ENCODE results near the gene C3orf22.

Gene C3orf22

GRCh38 chr3:126581569-126581968 lies 22.8 kb upstream of the C3orf22 start:
- H3K4me3 ChIP-seq (ENCODE audit: low read depth, low read length): no peak overlapping the region
- ChIA-PET CTCF (interaction anchor here (0.6 kb wide), 1 partner anchor 336 kb away, joined by 3 read pairs; no protein-coding TSS in a partner anchor), POLR2A (no interaction called here)
- H3K4me1 ChIP-seq (ENCODE audit: control insufficient read depth, insufficient read depth, low read length): no peaks in the 10 kb centered on the region
- H3K27ac ChIP-seq (ENCODE audit: extremely low read depth, low read depth, low read length): no peak overlapping the region
- no peaks in the 10 kb centered on the region for H3K36me3 ChIP-seq (ENCODE audit: control insufficient read depth in 2 of 2, insufficient read depth in 1 of 2, low read length in 2 of 2)
- TF ChIP-seq ZNF558 (tag by site-specific recombination; IDR thresholded peaks at IDR 0.05) (peak; percentile 95), ZNF544 (tag by site-specific recombination; IDR thresholded peaks at IDR 0.05) (no peak), ZNF561 (tag by site-specific recombination; IDR thresholded peaks at IDR 0.05; ENCODE audit: borderline replicate concordance) (no peak)
- H3K9me3 ChIP-seq (ENCODE audit: control insufficient read depth, insufficient read depth, low read depth, low read length): no peaks in the 10 kb centered on the region

- Histone ChIP-seq H3K4me1 (ENCODE audit: control insufficient read depth, insufficient read depth, low read length) (no peaks in the 10 kb centered on the region), H3K4me3 (ENCODE audit: low read depth, low read length) (no peak overlapping the region), H3K9me3 (ENCODE audit: control insufficient read depth, insufficient read depth, low read depth, low read length) (no peaks in the 10 kb centered on the region), H3K36me3 (ENCODE audit: control insufficient read depth in 2 of 2, insufficient read depth in 1 of 2, low read length in 2 of 2) (no peaks in the 10 kb centered on the region), H3K27ac (ENCODE audit: extremely low read depth, low read depth, low read length) (no peak overlapping the region)
- TF ChIP-seq ZNF416 (tag by site-specific recombination; IDR thresholded peaks at IDR 0.05) (no peak), PRDM1 (tag by site-specific recombination; IDR thresholded peaks at IDR 0.05) (no peak), REST (tag by site-specific recombination; IDR thresholded peaks at IDR 0.05) (no peak), ZNF211 (tag by site-specific recombination; IDR thresholded peaks at IDR 0.05; ENCODE audit: low read depth) (no peak), PRDM2 (tag by site-specific recombination; IDR thresholded peaks at IDR 0.05; ENCODE audit: borderline replicate concordance) (no peak), ZBTB20 (tag by site-specific recombination; IDR thresholded peaks at IDR 0.05) (no peak), SP3 (tag by site-specific recombination; IDR thresholded peaks at IDR 0.05) (no peak), ZNF10 (tag by site-specific recombination; IDR thresholded peaks at IDR 0.05) (no peak), ZBTB10 (tag by site-specific recombination; IDR thresholded peaks at IDR 0.05) (no peak), ZNF48 (tag by site-specific recombination; IDR thresholded peaks at IDR 0.05) (no peak), ZBTB21 (tag by site-specific recombination; IDR thresholded peaks at IDR 0.05) (no peak), ZNF140 (tag by site-specific recombination; IDR thresholded peaks at IDR 0.05) (no peak)
- POLR2A ChIA-PET: no interaction called here
- CTCF ChIA-PET: no interaction called here
Measured at GRCh38 chr3:126580746-126581145, 22.0 kb upstream of the C3orf22 start.
